Measurements from ENCODE around the gene PRLR. TPM values are rescaled to one million over a fixed set of nuclear protein-coding genes. Genes with fewer than 3 reads are reported as not detected.

Gene PRLR
- total RNA-seq, 1 experiment from 2014 or later: 2.5 TPM

- Histone ChIP-seq H2BK12ac (ENCODE audit: insufficient read length, low read depth, low read length) (no peak overlapping the region), H4K8ac (replicated peaks; ENCODE audit: insufficient read length, low read depth, low read length) (no peak overlapping the region), H2BK120ac (ENCODE audit: low read depth, low read length, poor library complexity, severe bottlenecking) (no peak overlapping the region), H3K9me3 (ENCODE audit: control insufficient read depth, low read depth, low read length) (no peaks in the 10 kb centered on the region), H2AFZ (ENCODE audit: low read length) (no peak overlapping the region), H3K4me2 (ENCODE audit: insufficient read depth, insufficient read length, low read length) (no peak overlapping the region), H4K5ac (ENCODE audit: insufficient read length, low read depth, low read length) (no peak overlapping the region), H4K20me1 (ENCODE audit: control insufficient read depth, insufficient read depth, insufficient read length) (no peaks in the 10 kb centered on the region), H3T11ph (ENCODE audit: low read length) (no peak overlapping the region), H3K23me2 (ENCODE audit: insufficient read length, low read depth, low read length, poor library complexity, severe bottlenecking) (no peaks in the 10 kb centered on the region), H2BK5ac (ENCODE audit: insufficient read length, low read length) (no peak overlapping the region), H3K79me2 (ENCODE audit: insufficient read depth, low read length) (no peaks in the 10 kb centered on the region), H3K18ac (ENCODE audit: insufficient read length, low read depth, low read length) (no peak overlapping the region), H3K9ac (ENCODE audit: extremely low read depth, insufficient read length, low read length) (no peak overlapping the region), H4K91ac (ENCODE audit: insufficient read length, low read depth, low read length) (no peak overlapping the region), H3K79me1 (ENCODE audit: insufficient read depth, low read depth, low read length, poor library complexity, severe bottlenecking) (no peaks in the 10 kb centered on the region), H2BK15ac (ENCODE audit: low read depth, low read length) (no peak overlapping the region), H3K14ac (ENCODE audit: insufficient read depth, low read length) (no peak overlapping the region), H3K4me1 (ENCODE audit: insufficient read depth, low read length) (no peaks in the 10 kb centered on the region), H3K27ac (ENCODE audit: insufficient read length, low read depth, low read length) (no peak overlapping the region), H3K23ac (ENCODE audit: insufficient read length, low read depth, low read length) (no peak overlapping the region), H2BK20ac (ENCODE audit: low read depth, low read length, poor library complexity, severe bottlenecking) (no peak overlapping the region), H3K56ac (ENCODE audit: insufficient read length, low read depth, low read length) (no peak overlapping the region), H3K4ac (ENCODE audit: low read depth, low read length) (no peak overlapping the region), H3K27me3 (ENCODE audit: insufficient read depth, low read length) (no peaks in the 10 kb centered on the region), H2AK5ac (ENCODE audit: insufficient read length, low read length) (no peak overlapping the region)
- no peak for DNase-seq
- WGBS (ENCODE audit: extremely low coverage, insufficient read length, low lambda C conversion rate): no CpG with 5 or more reads among the region's 1 CpG
- Mint-ChIP-seq H3K27me3 (ENCODE audit: low read depth) (peaks cover 2% of the 10 kb centered on the region; the same call in 1 of the 2 replicates), H3K4me1 (peaks cover 4 to 8% of the 10 kb centered on the region in 2 experiments), H3K4me3 (no peak overlapping the region), H3K36me3 (ENCODE audit: insufficient read depth in 1 of 3, low read depth in 3 of 3) (no peaks in the 10 kb centered on the region), H3K27ac (no peak overlapping the region), H3K9me3 (no peaks in the 10 kb centered on the region)
- no peak for TF ChIP-seq CTCF (conservative IDR thresholded peaks at IDR 0.05)
These were observed 26.9 kb downstream of the PRLR start for GRCh38 chr5:35203403-35203802.
